Vagina (tissue), 2 donors: ENCODE results near the gene ITGA11. TPM values are rescaled to one million over a fixed set of nuclear protein-coding genes. Genes with fewer than 3 reads are reported as not detected.

Source experiments
- DNase-seq, 2 donors: peaks; one replicate each; pipeline ENCODE4 v3.0.0-alpha.2; 2017; ENCODE audit errors: extremely low spot score in 2 of 2
- H3K27ac ChIP-seq: fragments of 200-600 bp; sonication (generic); one replicate; pipeline ENCODE4 v1.5.1; 2019
- H3K27me3 ChIP-seq: fragments of 200-600 bp; sonication (generic); one replicate; pipeline ENCODE4 v1.5.1; 2019
- H3K36me3 ChIP-seq, 2 donors: fragments of 200-600 bp; sonication (generic); one replicate each; pipeline ENCODE4 v1.5.1; 2017 to 2019
- H3K4me1 ChIP-seq: fragments of 200-600 bp; sonication (generic); one replicate; pipeline ENCODE4 v1.5.1; 2019
- H3K4me3 ChIP-seq, 2 donors: fragments of 200-600 bp; sonication (generic); 1 replicate in 1 of 2; 2 replicates in 1 of 2; pipeline ENCODE4 v1.5.1; 2016 to 2019
- H3K9me3 ChIP-seq: fragments of 200-600 bp; sonication (generic); one replicate; pipeline ENCODE4 v1.5.1; 2019
- CTCF ChIP-seq, 3 experiments: fragments of 450-650 bp in 2 of 3; fragments of 200-600 bp in 1 of 3; sonication (generic) in 1 of 3; IDR thresholded peaks; one replicate each; pipeline ENCODE4 v1.5.1; 2017 to 2019; ENCODE audit warnings: antibody characterized with exemption in 3 of 3, mild to moderate bottlenecking in 2 of 3, moderate library complexity in 2 of 3
- POLR2A ChIP-seq, 2 donors: fragments of 450-650 bp; IDR thresholded peaks; one replicate each; pipeline ENCODE4 v1.6.1; 2017; ENCODE audit warnings: antibody characterized with exemption in 2 of 2, mild to moderate bottlenecking in 2 of 2, moderate library complexity in 2 of 2
- POLR2AphosphoS5 ChIP-seq, 2 donors: sonication (generic); formaldehyde crosslinking; IDR thresholded peaks; one replicate each; pipeline ENCODE4 v1.9.0; 2017; ENCODE audit warnings: antibody characterized with exemption in 2 of 2, mild to moderate bottlenecking in 2 of 2, low read depth in 1 of 2; ENCODE audit not compliant: insufficient read depth in 1 of 2
- intact Hi-C: fragments of 100-400 bp; cut with DNase I; formaldehyde crosslinking; loops from one replicate; pipeline ENCODE4 v1.15.1; 2023
- total RNA-seq: library from RNA; depleted of rRNA; stranded (reverse); fragments of >200 nt; gene quantifications from one replicate; pipeline ENCODE4 v1.2.3, GENCODE V29; 2016

Gene ITGA11
- total RNA-seq, 1 donor from 2014 or later, result 15.5 TPM

DNA sequence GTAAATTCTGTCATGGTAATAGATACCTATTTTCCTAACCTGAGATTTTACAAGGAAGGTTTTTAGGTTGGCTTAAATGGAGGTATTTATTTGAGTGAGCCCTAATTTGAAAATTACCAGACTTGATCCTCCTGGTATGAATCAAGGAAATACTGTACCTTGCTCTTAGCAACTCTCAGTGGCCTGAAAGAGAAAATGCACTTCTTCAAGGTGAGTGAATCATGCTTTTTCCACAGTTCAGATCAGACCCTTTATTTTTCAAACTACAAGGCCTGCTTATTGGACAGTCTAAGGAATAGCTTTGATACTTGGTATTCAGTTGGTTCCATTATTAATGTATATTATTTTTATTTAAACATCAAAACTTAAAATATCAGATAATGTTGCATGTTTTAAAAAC, 139.0 kb downstream of the ITGA11 start:
- no peaks in the 10 kb centered on the region for H3K27me3 ChIP-seq
- peaks cover 0 to 18% of the 10 kb centered on the region in 2 donors for H3K36me3 ChIP-seq
- intact Hi-C loops, result no loop called here
- no peak overlapping the region for H3K27ac ChIP-seq
- DNase-seq, result no peak
- H3K9me3 ChIP-seq, result no peaks in the 10 kb centered on the region
- no peak overlapping the region for H3K4me3 ChIP-seq
- peaks cover 27% of the 10 kb centered on the region for H3K4me1 ChIP-seq
- no peak for TF ChIP-seq CTCF (IDR thresholded peaks at IDR 0.05)
- TF ChIP-seq POLR2A (IDR thresholded peaks at IDR 0.05), result no peak
- no peak for TF ChIP-seq POLR2AphosphoS5 (IDR thresholded peaks at IDR 0.05; ENCODE audit: insufficient read depth in 1 of 2, low read depth in 1 of 2)

GRCh38 chr15:68292157-68292781, 139.7 kb downstream of the ITGA11 start:
- peaks cover 34% of the 10 kb centered on the region for H3K4me1 ChIP-seq
- TF ChIP-seq CTCF (IDR thresholded peaks at IDR 0.05) (no peak), POLR2AphosphoS5 (IDR thresholded peaks at IDR 0.05; ENCODE audit: insufficient read depth in 1 of 2, low read depth in 1 of 2) (no peak), POLR2A (IDR thresholded peaks at IDR 0.05) (no peak)
- H3K36me3 ChIP-seq, result peaks cover 0 to 18% of the 10 kb centered on the region in 2 donors
- intact Hi-C loops, result no loop called here
- no peak for DNase-seq
- H3K4me3 ChIP-seq, result no peak overlapping the region
- no peaks in the 10 kb centered on the region for H3K9me3 ChIP-seq
- H3K27ac ChIP-seq, result no peak overlapping the region
- no peaks in the 10 kb centered on the region for H3K27me3 ChIP-seq

DNA sequence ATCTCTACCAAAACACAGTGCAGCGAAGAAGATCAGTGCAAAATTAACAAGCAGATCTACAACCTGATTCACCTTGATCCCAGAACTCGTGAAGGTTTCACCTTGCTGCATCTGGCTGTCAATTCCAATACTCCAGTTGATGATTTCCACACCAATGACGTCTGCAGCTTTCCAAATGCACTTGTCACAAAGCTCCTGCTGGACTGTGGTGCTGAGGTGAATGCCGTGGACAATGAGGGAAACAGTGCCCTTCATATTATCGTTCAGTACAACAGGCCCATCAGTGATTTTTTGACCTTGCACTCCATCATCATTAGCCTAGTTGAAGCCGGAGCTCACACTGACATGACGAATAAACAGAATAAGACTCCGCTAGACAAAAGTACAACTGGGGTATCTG, 141.2 kb downstream of the ITGA11 start:
- Histone ChIP-seq H3K27me3 (no peaks in the 10 kb centered on the region), H3K27ac (no peak overlapping the region), H3K36me3 (peaks cover 0 to 18% of the 10 kb centered on the region in 2 donors), H3K4me3 (no peak overlapping the region), H3K9me3 (no peaks in the 10 kb centered on the region), H3K4me1 (peaks cover 43% of the 10 kb centered on the region)
- no peak for TF ChIP-seq POLR2AphosphoS5 (IDR thresholded peaks at IDR 0.05; ENCODE audit: insufficient read depth in 1 of 2, low read depth in 1 of 2)
- TF ChIP-seq CTCF (IDR thresholded peaks at IDR 0.05), result no peak
- no peak for TF ChIP-seq POLR2A (IDR thresholded peaks at IDR 0.05)
- intact Hi-C loops, result no loop called here
- no peak for DNase-seq

GRCh38 chr15:68289621-68290352, 142.2 kb downstream of the ITGA11 start:
- Histone ChIP-seq H3K27ac (no peak overlapping the region), H3K27me3 (no peaks in the 10 kb centered on the region), H3K4me1 (peaks cover 52% of the 10 kb centered on the region), H3K4me3 (no peak overlapping the region), H3K36me3 (peaks cover 0 to 20% of the 10 kb centered on the region in 2 donors), H3K9me3 (no peaks in the 10 kb centered on the region)
- intact Hi-C loops, result no loop called here
- no peak for TF ChIP-seq CTCF (IDR thresholded peaks at IDR 0.05)
- no peak for TF ChIP-seq POLR2A (IDR thresholded peaks at IDR 0.05)
- TF ChIP-seq POLR2AphosphoS5 (IDR thresholded peaks at IDR 0.05; ENCODE audit: insufficient read depth in 1 of 2, low read depth in 1 of 2), result no peak
- peak in 1 of 2 donors; percentile 72 for DNase-seq

- no peak overlapping the region for H3K27ac ChIP-seq
- peaks cover 0 to 27% of the 10 kb centered on the region in 2 donors for H3K36me3 ChIP-seq
- intact Hi-C loops, result no loop called here
- no peaks in the 10 kb centered on the region for H3K9me3 ChIP-seq
- DNase-seq, result no peak
- H3K4me3 ChIP-seq, result no peak overlapping the region
- no peak for TF ChIP-seq POLR2A (IDR thresholded peaks at IDR 0.05)
- TF ChIP-seq POLR2AphosphoS5 (IDR thresholded peaks at IDR 0.05; ENCODE audit: insufficient read depth in 1 of 2, low read depth in 1 of 2), result no peak
- no peak for TF ChIP-seq CTCF (IDR thresholded peaks at IDR 0.05)
- no peaks in the 10 kb centered on the region for H3K27me3 ChIP-seq
- peaks cover 53% of the 10 kb centered on the region for H3K4me1 ChIP-seq
Observed at GRCh38 chr15:68289057-68289456, 142.9 kb downstream of the ITGA11 start.
